Measurements from ENCODE around the gene MACROD2.
"Not testable (repeated sequence)": the region's sequence is repeated elsewhere in the genome, so short reads cannot be mapped to it uniquely, and the experiment has no call there.

Gene MACROD2

GRCh38 chr20:15931897-15932296 lies 1936.6 kb downstream of the MACROD2 start:
- no peak for DNase-seq (ENCODE audit: low read depth, low spot score)

- DNase-seq (ENCODE audit: low read depth, low spot score): no peak
Observed at GRCh38 chr20:15937179-15937578, 1941.9 kb downstream of the MACROD2 start.

GRCh38 chr20:15938847-15939246 lies 1943.5 kb downstream of the MACROD2 start:
- no peak for DNase-seq (ENCODE audit: low read depth, low spot score)

- DNase-seq (ENCODE audit: low read depth, low spot score): no peak
Observed at GRCh38 chr20:15940127-15940526, 1944.8 kb downstream of the MACROD2 start.

GRCh38 chr20:15942130-15942529 lies 1946.8 kb downstream of the MACROD2 start:
- no peak for DNase-seq (ENCODE audit: low read depth, low spot score)

- DNase-seq (ENCODE audit: low read depth, low spot score): no peak
Observed at GRCh38 chr20:15945289-15945688, 1950.0 kb downstream of the MACROD2 start.

- DNase-seq (ENCODE audit: low read depth, low spot score): no peak
Observed at GRCh38 chr20:15949391-15949790, 1954.1 kb downstream of the MACROD2 start.

- no peak for DNase-seq (ENCODE audit: low read depth, low spot score)
Observed at GRCh38 chr20:15951658-15952057, 1956.3 kb downstream of the MACROD2 start.

GRCh38 chr20:15958142-15958541 lies 1962.8 kb downstream of the MACROD2 start:
- no peak for DNase-seq (ENCODE audit: low read depth, low spot score)

GRCh38 chr20:15965165-15965564 lies 1969.8 kb downstream of the MACROD2 start:
- DNase-seq (ENCODE audit: low read depth, low spot score): no peak

- no peak for DNase-seq (ENCODE audit: low read depth, low spot score)
Observed at GRCh38 chr20:15967334-15967733, 1972.0 kb downstream of the MACROD2 start.

GRCh38 chr20:15976047-15976736 lies 1980.9 kb downstream of the MACROD2 start:
- no peak for DNase-seq (ENCODE audit: low read depth, low spot score)

- no peak for DNase-seq (ENCODE audit: low read depth, low spot score)
Observed at GRCh38 chr20:15977026-15977425, 1981.7 kb downstream of the MACROD2 start.

GRCh38 chr20:15977758-15978157 lies 1982.4 kb downstream of the MACROD2 start:
- DNase-seq (ENCODE audit: low read depth, low spot score): no peak

- DNase-seq (ENCODE audit: low read depth, low spot score): not testable (repeated sequence)
Observed at GRCh38 chr20:15985494-15986368, 1990.4 kb downstream of the MACROD2 start.

- DNase-seq (ENCODE audit: low read depth, low spot score): no peak
Observed at GRCh38 chr20:15986690-15987089, 1991.4 kb downstream of the MACROD2 start.

- no peak for DNase-seq (ENCODE audit: low read depth, low spot score)
Observed at GRCh38 chr20:15991279-15991678, 1996.0 kb downstream of the MACROD2 start.

- DNase-seq (ENCODE audit: low read depth, low spot score): no peak
Observed at GRCh38 chr20:15992564-15992963, 1997.2 kb downstream of the MACROD2 start.

- no peak for DNase-seq (ENCODE audit: low read depth, low spot score)
Observed at GRCh38 chr20:16000112-16000511, 2004.8 kb downstream of the MACROD2 start.

- DNase-seq (ENCODE audit: low read depth, low spot score): no peak
Observed at GRCh38 chr20:16001286-16001685, 2006.0 kb downstream of the MACROD2 start.

- no peak for DNase-seq (ENCODE audit: low read depth, low spot score)
Observed at GRCh38 chr20:16003310-16003709, 2008.0 kb downstream of the MACROD2 start.

- no peak for DNase-seq (ENCODE audit: low read depth, low spot score)
Observed at GRCh38 chr20:16004108-16004854, 2009.0 kb downstream of the MACROD2 start.
